Measurements from ENCODE around the gene PLPP3. TPM values are rescaled to one million over a fixed set of nuclear protein-coding genes. Genes with fewer than 3 reads are reported as not detected.

Gene PLPP3
- total RNA-seq, 1 experiment from 2014 or later = 3.4 TPM

DNA sequence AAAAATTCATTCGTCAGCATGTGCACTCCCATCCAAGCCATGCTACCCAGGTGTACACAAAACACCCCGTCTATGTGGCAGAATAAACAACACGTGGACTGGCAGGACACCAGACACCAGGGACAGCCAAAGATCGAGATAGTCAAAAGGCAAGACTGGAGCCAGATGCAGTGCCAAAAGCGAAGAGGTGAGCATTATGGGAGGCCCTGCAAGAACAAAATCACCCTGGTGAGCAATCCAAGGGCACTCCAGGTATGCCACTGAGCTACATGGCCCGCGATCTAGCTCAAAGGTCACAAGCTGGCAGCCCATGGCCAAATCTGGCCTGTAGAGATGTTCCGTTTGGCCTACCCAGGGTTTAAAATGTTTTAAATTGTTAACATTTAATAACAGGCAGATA lies 33.7 kb downstream of the PLPP3 start:
- Histone ChIP-seq H2AFZ (ENCODE audit: low read depth, low read length, poor library complexity, severe bottlenecking) (no peak overlapping the region), H3K4me3 (replicated peaks in 1 of 2; ENCODE audit: low read depth in 1 of 2, low read length in 2 of 2) (no peak overlapping the region), H3K9me3 (ENCODE audit: control insufficient read depth in 1 of 2, insufficient read depth in 1 of 2, low read depth in 1 of 2, low read length in 2 of 2) (no peaks in the 10 kb centered on the region), H3K4me1 (ENCODE audit: control insufficient read depth in 1 of 2, insufficient read depth in 2 of 2, low read length in 2 of 2) (peaks cover 0 to 5% of the 10 kb centered on the region in 2 experiments; a peak in 1 of 4 replicates), H3K79me2 (ENCODE audit: insufficient read depth, low read length) (no peaks in the 10 kb centered on the region), H3K9me2 (ENCODE audit: insufficient read depth) (no peaks in the 10 kb centered on the region), H4K20me1 (ENCODE audit: insufficient read depth) (no peaks in the 10 kb centered on the region), H3K27me3 (ENCODE audit: insufficient read depth, low read length) (no peaks in the 10 kb centered on the region), H3K4me2 (ENCODE audit: low read length) (no peak overlapping the region), H3K36me3 (ENCODE audit: control insufficient read depth in 1 of 2, insufficient read depth in 2 of 2, low read length in 2 of 2) (no peaks in the 10 kb centered on the region), H3K27ac (ENCODE audit: low read depth, low read length) (no peak overlapping the region), H3K9ac (ENCODE audit: low read length) (no peak overlapping the region)
- POLR2A ChIA-PET = no interaction called here
- TF ChIP-seq, protein P1, sequence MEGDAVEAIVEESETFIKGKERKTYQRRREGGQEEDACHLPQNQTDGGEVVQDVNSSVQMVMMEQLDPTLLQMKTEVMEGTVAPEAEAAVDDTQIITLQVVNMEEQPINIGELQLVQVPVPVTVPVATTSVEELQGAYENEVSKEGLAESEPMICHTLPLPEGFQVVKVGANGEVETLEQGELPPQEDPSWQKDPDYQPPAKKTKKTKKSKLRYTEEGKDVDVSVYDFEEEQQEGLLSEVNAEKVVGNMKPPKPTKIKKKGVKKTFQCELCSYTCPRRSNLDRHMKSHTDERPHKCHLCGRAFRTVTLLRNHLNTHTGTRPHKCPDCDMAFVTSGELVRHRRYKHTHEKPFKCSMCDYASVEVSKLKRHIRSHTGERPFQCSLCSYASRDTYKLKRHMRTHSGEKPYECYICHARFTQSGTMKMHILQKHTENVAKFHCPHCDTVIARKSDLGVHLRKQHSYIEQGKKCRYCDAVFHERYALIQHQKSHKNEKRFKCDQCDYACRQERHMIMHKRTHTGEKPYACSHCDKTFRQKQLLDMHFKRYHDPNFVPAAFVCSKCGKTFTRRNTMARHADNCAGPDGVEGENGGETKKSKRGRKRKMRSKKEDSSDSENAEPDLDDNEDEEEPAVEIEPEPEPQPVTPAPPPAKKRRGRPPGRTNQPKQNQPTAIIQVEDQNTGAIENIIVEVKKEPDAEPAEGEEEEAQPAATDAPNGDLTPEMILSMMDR (IDR thresholded peaks at IDR 0.05 in 2 of 3, conservative IDR thresholded peaks at IDR 0.05 in 1 of 3; ENCODE audit: borderline replicate concordance in 1 of 3, insufficient read depth in 1 of 3, low read depth in 2 of 3, low read length in 2 of 3) = no peak
- TF ChIP-seq RAD21 (IDR thresholded peaks at IDR 0.05; ENCODE audit: low read depth) (no peak), ZFX (IDR thresholded peaks at IDR 0.05) (no peak), TCF7L2 (IDR thresholded peaks at IDR 0.05; ENCODE audit: borderline replicate concordance, extremely low read depth, insufficient read depth, insufficient read length) (no peak), EZH2phosphoT487 (IDR thresholded peaks at IDR 0.05; ENCODE audit: borderline replicate concordance) (no peak), JUND (IDR thresholded peaks at IDR 0.05) (no peak)
- TF ChIP-seq, protein P2, sequence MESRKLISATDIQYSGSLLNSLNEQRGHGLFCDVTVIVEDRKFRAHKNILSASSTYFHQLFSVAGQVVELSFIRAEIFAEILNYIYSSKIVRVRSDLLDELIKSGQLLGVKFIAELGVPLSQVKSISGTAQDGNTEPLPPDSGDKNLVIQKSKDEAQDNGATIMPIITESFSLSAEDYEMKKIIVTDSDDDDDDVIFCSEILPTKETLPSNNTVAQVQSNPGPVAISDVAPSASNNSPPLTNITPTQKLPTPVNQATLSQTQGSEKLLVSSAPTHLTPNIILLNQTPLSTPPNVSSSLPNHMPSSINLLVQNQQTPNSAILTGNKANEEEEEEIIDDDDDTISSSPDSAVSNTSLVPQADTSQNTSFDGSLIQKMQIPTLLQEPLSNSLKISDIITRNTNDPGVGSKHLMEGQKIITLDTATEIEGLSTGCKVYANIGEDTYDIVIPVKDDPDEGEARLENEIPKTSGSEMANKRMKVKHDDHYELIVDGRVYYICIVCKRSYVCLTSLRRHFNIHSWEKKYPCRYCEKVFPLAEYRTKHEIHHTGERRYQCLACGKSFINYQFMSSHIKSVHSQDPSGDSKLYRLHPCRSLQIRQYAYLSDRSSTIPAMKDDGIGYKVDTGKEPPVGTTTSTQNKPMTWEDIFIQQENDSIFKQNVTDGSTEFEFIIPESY (IDR thresholded peaks at IDR 0.05; ENCODE audit: extremely low read depth, insufficient replicate concordance, low read length) = no peak
- RAD21 ChIA-PET (ENCODE audit: low non-redundant PET in 1 of 2, low total read pairs in 2 of 2, uncharacterized antibody in 2 of 2, unreplicated experiment in 2 of 2) = no interaction called here
- no peak for DNase-seq (ENCODE audit: low read depth, low spot score)
- BruUV-seq (replicated peaks) = no TSS peak
- CTCF ChIA-PET = no interaction called here
- no peak for ATAC-seq
- intact Hi-C loops (cut with micrococcal nuclease) = no loop called here
